ENCODE data around the gene PRDM11.
"Not testable (repeated sequence)": the region's sequence is repeated elsewhere in the genome, so short reads cannot be mapped to it uniquely, and the experiment has no call there.

PRDM11 gene

DNA sequence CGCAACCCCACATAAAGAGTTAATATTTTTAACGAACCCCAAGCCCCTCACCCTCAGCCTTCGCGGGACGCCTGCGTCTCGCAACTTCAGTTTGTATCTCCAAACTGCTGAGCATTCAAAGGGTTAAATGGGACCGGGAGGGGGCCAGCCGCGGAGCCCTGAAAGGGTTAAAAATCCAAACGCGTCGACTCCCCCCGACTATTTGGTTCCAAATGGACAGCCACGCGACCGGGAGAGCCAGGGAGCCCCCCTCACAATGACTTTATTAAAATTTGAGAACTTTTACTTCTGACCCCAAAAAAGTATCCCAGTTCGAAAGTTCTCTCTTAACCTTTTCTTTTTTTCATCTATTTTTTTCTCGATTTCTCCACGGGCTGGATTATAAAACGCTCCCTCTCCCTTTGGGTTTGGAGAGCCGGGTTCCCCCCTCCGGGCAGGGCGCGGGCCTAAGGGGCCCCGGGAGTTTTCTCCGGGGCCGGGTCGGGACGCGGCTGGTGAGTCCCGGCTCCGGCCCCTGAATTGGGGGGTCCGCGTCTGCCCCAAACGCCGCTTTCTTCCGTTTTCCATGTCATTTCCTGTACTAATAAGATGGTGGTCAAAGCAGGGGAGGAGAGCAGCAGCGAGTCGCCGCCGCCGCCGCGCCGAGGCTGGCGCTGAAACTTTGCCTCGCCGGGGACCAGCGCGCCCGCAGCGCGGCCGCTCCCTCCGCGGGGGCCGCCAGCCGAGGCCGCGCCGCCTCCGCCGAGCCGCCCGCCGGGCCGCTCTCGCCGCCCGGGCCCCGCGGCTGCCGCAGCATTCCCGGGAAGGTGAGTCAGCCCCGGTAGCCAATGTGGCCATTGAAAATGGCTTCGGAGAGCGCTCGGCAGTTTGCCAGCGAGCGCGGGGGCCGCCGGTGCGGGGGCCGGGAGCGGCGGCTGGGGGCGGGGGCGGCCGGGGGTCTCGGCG, at the start of gene PRDM11:
Gene PRDM11, plus strand, starts transcription at position 568 of the 945 bp plus-strand sequence. CDS start 35,128 bp downstream, outside the sequence.
- no peak for DNase-seq

DNA sequence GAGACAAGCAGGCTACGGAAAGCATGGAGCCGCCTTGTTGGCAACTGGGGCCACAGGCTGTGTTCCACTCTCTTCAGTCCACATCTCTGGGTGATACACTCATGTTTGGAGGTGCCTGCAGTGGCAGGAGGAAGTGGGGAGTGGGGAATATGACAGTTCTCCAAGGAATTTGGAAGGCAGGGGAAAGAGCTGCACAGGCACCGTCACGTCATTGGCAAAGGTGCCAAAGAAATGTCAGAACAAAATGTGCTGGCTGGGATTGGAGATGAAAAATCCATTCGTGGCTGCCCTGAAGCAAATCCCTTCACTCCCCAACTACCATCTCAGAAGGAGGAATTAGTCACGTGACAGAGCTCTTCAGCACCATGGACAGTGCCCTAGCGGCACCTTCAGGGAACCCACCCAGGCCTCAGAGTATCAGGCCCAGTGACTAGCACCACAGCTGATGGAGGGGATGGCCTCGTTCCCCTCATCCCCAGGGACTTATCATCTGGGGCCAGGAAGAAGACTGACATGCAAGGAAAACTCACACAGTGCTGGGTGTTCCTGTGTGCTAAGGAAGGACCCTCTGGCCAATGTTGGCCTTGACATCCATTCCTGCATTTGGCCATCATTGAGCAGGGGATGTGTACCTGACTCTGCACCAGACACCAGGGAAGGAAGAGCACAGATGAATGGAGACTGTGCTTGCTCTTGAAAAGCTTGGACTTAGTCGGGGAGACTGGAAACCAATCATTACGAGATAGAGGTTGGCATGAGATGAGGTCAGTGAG, 48.5 kb upstream of the PRDM11 start:
- peak; percentile 70 for DNase-seq

- DNase-seq: no peak
Observed at GRCh38 chr11:45098929-45099328, 47.5 kb upstream of the PRDM11 start.

GRCh38 chr11:45100339-45100738, 46.1 kb upstream of the PRDM11 start:
- DNase-seq: peak; percentile 33

DNA sequence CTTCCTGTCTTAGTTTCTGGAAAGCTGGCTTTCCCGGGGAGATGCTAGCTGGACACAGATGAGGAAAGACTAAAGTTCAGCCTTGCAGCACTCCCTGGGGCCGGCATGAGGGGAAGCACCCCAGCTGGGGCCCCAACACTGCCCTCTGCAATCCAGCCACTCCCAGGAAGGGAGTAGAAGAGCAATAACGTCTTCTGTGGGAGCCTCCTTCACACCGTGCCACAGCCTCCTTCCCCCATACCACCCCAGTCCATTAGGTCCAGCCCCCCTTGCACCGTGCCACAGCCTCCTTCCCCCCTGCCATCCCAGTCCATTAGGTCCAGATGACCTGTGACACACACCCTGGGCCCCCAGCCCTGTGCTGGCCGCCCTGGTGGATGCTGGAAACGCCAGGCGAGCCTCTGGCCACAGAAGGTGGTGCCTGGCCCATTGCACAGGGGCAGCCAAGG, 44.1 kb upstream of the PRDM11 start:
- no peak for DNase-seq

DNA sequence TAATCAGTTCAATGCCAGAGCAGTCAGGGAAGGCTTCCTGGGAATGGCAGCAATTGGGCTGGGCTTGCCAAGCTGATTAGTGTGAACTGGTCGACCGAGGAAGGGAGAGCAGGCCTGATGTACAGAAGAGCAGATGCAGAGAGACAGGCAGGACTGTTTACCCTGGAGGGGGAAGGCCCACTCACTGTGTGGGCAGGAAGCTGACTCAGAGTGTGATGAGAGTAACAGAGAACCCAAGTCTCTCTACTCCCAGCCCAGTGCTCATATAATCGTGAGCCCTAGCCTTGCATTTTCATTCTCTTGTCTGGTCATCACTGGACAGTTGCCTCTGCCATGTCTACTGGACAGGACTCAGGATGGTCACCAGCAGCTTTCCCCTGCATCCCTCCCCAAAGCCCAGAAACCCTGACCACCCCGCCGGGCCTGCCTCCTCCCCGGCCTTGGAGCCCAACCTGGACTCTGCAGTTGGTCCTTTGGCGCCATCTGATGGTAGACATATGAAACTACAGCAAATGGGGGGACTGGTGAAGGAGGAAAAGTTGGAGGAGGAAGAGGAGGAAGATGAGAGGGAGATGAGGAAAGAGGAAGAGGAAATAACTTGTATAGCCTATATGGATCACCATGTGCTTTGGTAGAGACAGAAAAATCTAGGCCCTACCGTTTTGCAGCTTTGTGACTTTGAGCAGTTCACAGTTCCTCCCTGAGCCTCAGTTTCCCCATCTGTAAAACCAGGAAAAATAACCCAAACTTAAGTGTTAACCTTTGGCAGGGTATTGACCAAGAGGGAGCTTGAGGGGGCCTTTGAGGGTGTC, 43.4 kb upstream of the PRDM11 start:
- peak; percentile 47 for DNase-seq

GRCh38 chr11:45104006-45104789, 42.2 kb upstream of the PRDM11 start:
- DNase-seq: no peak

DNA sequence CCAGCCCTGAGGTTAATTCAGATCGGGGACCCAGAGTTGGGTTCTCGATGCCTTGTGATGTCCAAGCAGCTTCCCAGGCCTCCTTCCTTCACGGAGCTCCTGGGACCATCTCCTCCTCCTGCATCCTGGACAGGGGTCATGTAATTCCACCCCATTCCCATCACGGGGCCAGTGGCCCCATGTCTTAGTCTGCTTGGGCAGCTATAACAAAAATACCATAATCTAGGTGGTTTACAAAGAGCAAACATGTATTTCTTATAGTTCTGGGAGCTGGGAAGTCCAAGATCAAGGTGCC, 41.7 kb upstream of the PRDM11 start:
- DNase-seq: no peak

GRCh38 chr11:45105233-45105983, 41.0 kb upstream of the PRDM11 start:
- DNase-seq: peak; percentile 62

- no peak for DNase-seq
Observed at GRCh38 chr11:45105984-45106375, 40.5 kb upstream of the PRDM11 start.

GRCh38 chr11:45106440-45106839, 40.0 kb upstream of the PRDM11 start:
- DNase-seq: no peak

DNA sequence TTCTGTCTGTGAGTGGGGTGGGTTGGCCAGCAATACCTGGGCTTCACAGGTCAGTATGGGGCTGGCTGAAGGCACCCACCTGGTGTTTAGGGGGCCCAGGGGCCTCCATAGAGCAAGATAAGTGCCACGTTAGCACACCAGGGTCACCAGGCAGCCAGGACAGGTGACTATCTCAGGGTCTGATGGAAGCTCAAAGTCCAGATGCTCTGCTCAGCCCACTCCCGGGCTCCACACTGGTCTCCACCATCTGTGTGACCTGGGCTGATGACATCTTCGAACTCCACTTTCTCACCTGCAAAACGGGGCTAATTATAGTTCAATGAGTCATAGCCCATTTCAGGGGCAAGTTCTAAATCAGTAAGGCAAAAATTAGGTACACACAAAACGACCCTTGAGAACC, 39.4 kb upstream of the PRDM11 start:
- peak; percentile 37 for DNase-seq

- no peak for DNase-seq
Observed at GRCh38 chr11:45108070-45109064, 38.1 kb upstream of the PRDM11 start.

GRCh38 chr11:45109400-45109799, 37.0 kb upstream of the PRDM11 start:
- no peak for DNase-seq

GRCh38 chr11:45110562-45110961, 35.9 kb upstream of the PRDM11 start:
- DNase-seq: peak; percentile 64

GRCh38 chr11:45113807-45114206, 32.6 kb upstream of the PRDM11 start:
- DNase-seq: no peak

DNA sequence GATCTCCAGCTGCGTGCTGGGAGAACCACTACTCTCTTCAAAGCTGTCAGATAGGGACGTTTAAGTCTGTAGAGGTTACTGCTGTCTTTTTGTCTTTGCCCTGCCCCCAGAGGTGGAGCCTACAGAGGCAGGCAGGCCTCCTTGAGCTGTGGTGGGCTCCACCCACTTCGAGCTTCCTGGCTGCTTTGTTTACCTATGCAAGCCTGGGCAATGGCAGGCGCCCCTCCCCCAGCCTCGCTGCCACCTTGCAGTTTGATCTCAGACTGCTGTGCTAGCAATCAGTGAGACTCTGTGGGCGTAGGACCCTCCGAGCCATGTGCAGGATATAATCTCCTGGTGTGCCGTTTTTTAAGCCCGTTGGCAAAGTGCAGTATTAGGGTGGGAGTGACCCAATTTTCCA, 18.6 kb upstream of the PRDM11 start:
- not testable (repeated sequence) for DNase-seq

GRCh38 chr11:45133878-45134277, 12.6 kb upstream of the PRDM11 start:
- DNase-seq: no peak

DNA sequence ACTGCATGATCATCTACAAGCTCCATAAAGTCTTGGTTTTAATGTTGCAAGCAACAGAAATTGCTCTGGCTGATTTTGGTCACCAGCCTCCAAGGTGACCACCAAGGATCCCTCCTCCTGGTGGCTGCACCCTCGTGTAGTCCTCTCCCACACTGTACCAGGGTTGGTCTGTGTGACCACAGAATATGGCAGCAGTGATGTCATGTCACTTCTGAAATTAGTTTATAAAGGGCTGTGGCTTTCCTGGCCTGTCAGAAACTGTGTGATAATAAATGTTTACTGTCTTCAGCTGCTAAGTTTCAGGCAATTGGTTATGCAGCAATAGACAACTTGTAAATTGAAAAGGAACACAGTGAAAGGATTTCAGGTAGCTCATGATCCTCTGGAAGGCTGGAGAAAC, 5.3 kb upstream of the PRDM11 start:
- DNase-seq: no peak

DNA sequence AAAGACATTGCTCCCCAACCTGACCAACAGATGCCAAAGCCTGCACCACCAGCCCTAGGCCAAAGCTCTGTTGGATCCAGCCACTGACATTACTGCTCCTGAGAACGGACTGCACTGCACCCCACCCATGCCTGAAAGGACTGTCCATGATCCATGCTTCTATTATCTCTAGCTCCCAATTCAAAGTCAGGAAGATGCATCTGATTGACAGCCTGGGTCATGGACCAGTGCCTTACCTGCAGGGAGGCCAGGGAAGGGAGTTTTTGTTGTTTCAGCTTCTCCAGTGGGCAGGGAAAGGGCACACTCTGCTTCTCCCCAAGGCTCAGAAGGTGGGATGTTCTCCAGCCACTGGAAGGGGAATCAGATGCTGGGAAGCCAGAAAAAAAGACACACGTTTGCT, 4.8 kb upstream of the PRDM11 start:
- DNase-seq: no peak
